ENCODE measurements around the gene SLC23A3. TPM values are rescaled to one million over a fixed set of nuclear protein-coding genes. Genes with fewer than 3 reads are reported as not detected.

SLC23A3 gene
- total and polyA plus RNA-seq, 10 of the 15 experiments (the other 5 are each of a cell fraction or from before 2014, with no cell fraction given), result 0.07 to 1.0 (median 0.40) TPM; not detected in 1

GRCh38 chr2:219218732-219219701 lies 49.2 kb upstream of the SLC23A3 start, which contains the start of gene ABCB6 (continued):
- TF ChIP-seq CHD1 (IDR thresholded peaks at IDR 0.05; ENCODE audit: low read depth, low read length) (no peak), NFXL1 (IDR thresholded peaks at IDR 0.05; ENCODE audit: borderline replicate concordance) (no peak), PBX3 (IDR thresholded peaks at IDR 0.05; ENCODE audit: insufficient replicate concordance, low read depth, low read length) (no peak), POLR2AphosphoS2 (IDR thresholded peaks at IDR 0.05; ENCODE audit: low read depth, low read length) (peak; percentile 91), ZNF217 (IDR thresholded peaks at IDR 0.05) (peak; percentile 32; the same call in 1 of the 2 replicates), CBX5 (IDR thresholded peaks at IDR 0.05; ENCODE audit: low read depth) (no peak), ETV6 (conservative IDR thresholded peaks at IDR 0.05 in 1 of 2, IDR thresholded peaks at IDR 0.05 in 1 of 2; ENCODE audit: borderline replicate concordance in 1 of 2, low read depth in 1 of 2) (no peak), USF2 (IDR thresholded peaks at IDR 0.05; ENCODE audit: borderline replicate concordance, low read depth, low read length) (peak; percentile 89), NFYA (IDR thresholded peaks at IDR 0.05; ENCODE audit: borderline replicate concordance, low read depth, low read length) (no peak), PKNOX1 (IDR thresholded peaks at IDR 0.05) (no peak), JUNB (IDR thresholded peaks at IDR 0.05) (no peak), ATF3 (IDR thresholded peaks at IDR 0.05; ENCODE audit: borderline replicate concordance, extremely low read depth, low read depth, low read length) (peak; percentile 78; the same call in 1 of the 2 replicates), RB1 (IDR thresholded peaks at IDR 0.05; ENCODE audit: borderline replicate concordance) (peak; percentile 73; the same call in 1 of the 2 replicates), MYC (IDR thresholded peaks at IDR 0.05; ENCODE audit: insufficient read depth, insufficient read length, insufficient replicate concordance, low read length, severe bottlenecking) (peak; percentile 92), KDM1A (IDR thresholded peaks at IDR 0.05; ENCODE audit: borderline replicate concordance) (no peak), SP1 (IDR thresholded peaks at IDR 0.05; ENCODE audit: low read depth, low read length) (peak; percentile 42), CBX3 (IDR thresholded peaks at IDR 0.05; ENCODE audit: borderline replicate concordance, low read depth) (no peak), E2F4 (IDR thresholded peaks at IDR 0.05; ENCODE audit: low read depth, low read length) (peak; percentile 91), IKZF2 (IDR thresholded peaks at IDR 0.05) (peak in 1 of 2 experiments; percentile 26; a peak in 1 of 4 replicates), JUND (IDR thresholded peaks at IDR 0.05; ENCODE audit: low read depth, low read length) (no peak), CHD4 (IDR thresholded peaks at IDR 0.05) (no peak), DPF2 (IDR thresholded peaks at IDR 0.05) (0 out of 2 replicates have a peak, but pooled peaks have one; percentile 55), FOXM1 (IDR thresholded peaks at IDR 0.05; ENCODE audit: low read depth, low read length) (no peak), KAT2A (conservative IDR thresholded peaks at IDR 0.05; ENCODE audit: control insufficient read depth, low read depth, low read length) (no peak), PAX5 (IDR thresholded peaks at IDR 0.05; ENCODE audit: borderline replicate concordance, low read depth, low read length) (no peak), STAT1 (conservative IDR thresholded peaks at IDR 0.05) (no peak)
